Activated T-cell treated with anti-CD3 and anti-CD28 coated beads, Interleukin-2, amount 50 U/mL, for 72 hours (primary cell): Measurements from ENCODE around the gene DNASE1L2. TPM values are rescaled to one million over a fixed set of nuclear protein-coding genes. Genes with fewer than 3 reads are reported as not detected.

Source experiments
- ATAC-seq, 2 donors: fragments of 150-1000 bp; cut with Tn5 transposase; replicated peaks in 1 of 2; 2 replicates each; pipeline ENCODE4 v1.10.0; 2021; ENCODE audit warnings: moderate library complexity in 2 of 2, mild to moderate bottlenecking in 1 of 2
- DNase-seq, 2 donors: peaks; one replicate each; pipeline ENCODE4 v3.0.0; 2021 to 2022; ENCODE audit warnings: mixed read lengths in 1 of 2
- H3K27ac Mint-ChIP-seq: one replicate; pipeline ENCODE4 v1.8.0; 2022; ENCODE audit warnings: mild to moderate bottlenecking, moderate library complexity, mixed read lengths
- H3K27me3 Mint-ChIP-seq: one replicate; pipeline ENCODE4 v1.8.0; 2022; ENCODE audit warnings: low read depth, mixed read lengths
- H3K36me3 Mint-ChIP-seq, 2 donors: one replicate each; pipeline ENCODE4 v1.8.0; 2022; ENCODE audit warnings: mixed read lengths in 2 of 2, mild to moderate bottlenecking in 1 of 2; ENCODE audit not compliant: insufficient read depth in 2 of 2
- H3K4me1 Mint-ChIP-seq: one replicate; pipeline ENCODE4 v1.8.0; 2022; ENCODE audit warnings: low read depth, mixed read lengths
- H3K4me3 Mint-ChIP-seq, 2 donors: one replicate each; pipeline ENCODE4 v1.8.0; 2022; ENCODE audit warnings: mild to moderate bottlenecking in 2 of 2, mixed read lengths in 2 of 2, moderate library complexity in 2 of 2
- H3K9me3 Mint-ChIP-seq, 2 donors: one replicate each; pipeline ENCODE4 v1.8.0; 2022; ENCODE audit warnings: mixed read lengths in 2 of 2
- total RNA-seq, 2 donors: library from RNA; stranded (reverse); gene quantifications; one replicate each; pipeline ENCODE4 v1.2.3, GENCODE V29; 2022

The DNASE1L2 gene, protein sequence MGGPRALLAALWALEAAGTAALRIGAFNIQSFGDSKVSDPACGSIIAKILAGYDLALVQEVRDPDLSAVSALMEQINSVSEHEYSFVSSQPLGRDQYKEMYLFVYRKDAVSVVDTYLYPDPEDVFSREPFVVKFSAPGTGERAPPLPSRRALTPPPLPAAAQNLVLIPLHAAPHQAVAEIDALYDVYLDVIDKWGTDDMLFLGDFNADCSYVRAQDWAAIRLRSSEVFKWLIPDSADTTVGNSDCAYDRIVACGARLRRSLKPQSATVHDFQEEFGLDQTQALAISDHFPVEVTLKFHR
- total RNA-seq, result 1 to 10 TPM; 1.1 TPM

DNA sequence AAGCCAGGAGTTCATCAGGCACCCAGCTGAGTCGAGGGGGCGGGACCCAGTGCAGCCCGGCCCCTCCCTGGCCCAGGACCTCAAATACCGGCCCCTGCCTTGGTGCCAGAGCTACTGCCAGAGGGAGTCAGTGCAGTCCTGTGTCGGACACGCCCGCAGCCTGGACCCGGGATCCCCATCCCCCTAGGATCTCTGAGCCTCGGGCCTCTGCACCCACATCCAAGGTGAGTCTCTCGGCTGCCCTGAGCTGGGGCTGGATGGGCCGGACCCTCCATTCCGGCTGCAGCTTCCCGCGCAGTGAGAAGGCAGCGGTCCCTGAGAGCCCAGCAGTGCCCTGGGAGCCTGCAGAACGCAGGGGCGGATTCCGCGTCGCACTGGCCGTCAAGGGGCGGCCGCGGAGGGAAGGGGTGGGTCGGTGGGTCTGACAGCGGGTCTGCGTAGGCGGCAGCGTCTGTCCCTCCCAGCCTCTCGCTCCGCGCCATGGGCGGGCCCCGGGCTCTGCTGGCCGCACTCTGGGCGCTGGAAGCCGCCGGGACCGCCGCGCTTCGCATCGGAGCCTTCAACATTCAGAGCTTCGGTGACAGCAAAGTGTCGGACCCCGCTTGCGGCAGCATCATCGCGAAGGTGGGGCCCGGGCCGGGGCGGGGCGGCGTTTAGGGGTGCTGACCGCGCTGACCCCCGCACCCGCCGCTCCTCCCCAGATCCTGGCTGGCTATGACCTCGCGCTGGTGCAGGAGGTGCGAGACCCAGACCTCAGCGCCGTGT, at the start of gene DNASE1L2:
DNASE1L2 (plus strand) TSS at position 108 of the 765 bp plus-strand sequence; CDS start at position 481, 373 bp downstream.
- no peak for DNase-seq

DNA sequence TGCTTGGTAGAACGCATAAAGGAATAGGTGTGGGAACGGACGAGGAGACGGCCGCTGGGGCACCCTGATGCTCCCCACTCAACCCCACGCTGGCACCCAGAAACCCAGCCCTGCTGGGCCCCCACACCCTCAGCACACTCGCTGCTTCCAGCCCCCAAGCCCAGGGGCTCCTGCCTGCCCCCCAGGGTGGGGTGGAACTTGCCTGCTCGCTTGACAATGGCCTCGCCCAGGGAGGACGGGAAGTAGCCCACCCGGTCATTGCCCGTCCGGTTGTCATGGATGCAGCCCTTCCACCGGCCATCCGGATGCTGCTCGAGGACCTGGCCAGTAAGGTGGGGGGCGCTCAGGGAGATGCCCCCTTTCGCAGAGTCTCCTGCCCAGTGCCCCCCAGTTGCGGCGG, 49.7 kb upstream of the DNASE1L2 start:
- Mint-ChIP-seq H3K36me3 (no peaks in the 10 kb centered on the region), H3K27ac (no peak overlapping the region), H3K9me3 (no peaks in the 10 kb centered on the region), H3K4me3 (no peak overlapping the region), H3K4me1 (no peaks in the 10 kb centered on the region), H3K27me3 (no peaks in the 10 kb centered on the region)
- ATAC-seq, result no peak
- no peak for DNase-seq

More for the DNA sequence above, at the start of gene DNASE1L2:
- no peaks in the 10 kb centered on the region for H3K4me1 Mint-ChIP-seq
- ATAC-seq, result peak in 1 of 2 donors; percentile 5
- H3K9me3 Mint-ChIP-seq, result no peaks in the 10 kb centered on the region
- H3K27ac Mint-ChIP-seq, result no peak within 1 kb of the TSS
- no peaks in the 10 kb centered on the region for H3K27me3 Mint-ChIP-seq
- H3K36me3 Mint-ChIP-seq, result peaks cover 2 to 4% of the 10 kb centered on the region in 2 donors
- H3K4me3 Mint-ChIP-seq, result no peak within 1 kb of the TSS

DNA sequence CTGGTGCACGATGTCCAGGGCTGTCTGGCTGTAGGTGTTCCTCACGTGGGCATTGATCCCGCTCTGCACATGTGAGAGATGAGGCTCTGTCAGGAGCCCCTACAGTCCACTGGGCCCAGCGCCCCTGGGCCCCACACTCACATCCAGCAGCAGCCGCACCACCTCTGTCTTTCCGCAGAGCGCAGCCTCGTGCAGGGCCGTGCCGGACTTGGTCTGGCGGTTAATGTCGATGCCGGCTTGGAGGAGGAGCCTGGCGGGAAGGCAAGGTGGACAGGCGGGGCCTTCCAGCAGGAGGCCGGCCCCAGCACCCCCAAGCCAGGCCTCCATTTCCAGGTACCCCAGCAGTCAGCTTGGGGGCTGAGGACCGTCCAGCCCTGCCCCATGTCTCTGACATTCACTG, 49.0 kb upstream of the DNASE1L2 start:
- Mint-ChIP-seq H3K36me3 (no peaks in the 10 kb centered on the region), H3K4me3 (no peak overlapping the region), H3K9me3 (no peaks in the 10 kb centered on the region), H3K4me1 (no peaks in the 10 kb centered on the region), H3K27me3 (no peaks in the 10 kb centered on the region), H3K27ac (no peak overlapping the region)
- ATAC-seq (no peak), DNase-seq (no peak)

DNA sequence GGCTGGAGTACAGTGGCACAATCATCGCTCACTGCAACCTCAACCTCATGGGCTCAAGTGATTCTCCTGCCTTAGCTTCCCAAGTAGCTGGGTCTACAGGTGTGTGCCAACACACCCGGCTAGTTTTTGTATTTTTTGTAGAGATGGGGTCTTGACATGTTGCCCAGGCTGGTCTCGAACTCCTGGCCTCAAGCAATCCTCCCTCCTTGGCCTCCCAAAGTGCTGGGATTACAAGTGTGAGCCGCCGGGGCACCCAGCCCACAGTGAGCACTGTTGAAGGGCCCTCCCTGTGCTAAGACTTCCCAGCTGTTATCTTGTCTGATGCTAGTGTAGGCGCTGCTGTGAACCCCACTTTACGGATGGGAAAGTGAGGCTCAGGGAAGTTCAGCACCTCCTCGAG, 47.8 kb upstream of the DNASE1L2 start:
- H3K4me3 Mint-ChIP-seq, result no peak overlapping the region

DNA sequence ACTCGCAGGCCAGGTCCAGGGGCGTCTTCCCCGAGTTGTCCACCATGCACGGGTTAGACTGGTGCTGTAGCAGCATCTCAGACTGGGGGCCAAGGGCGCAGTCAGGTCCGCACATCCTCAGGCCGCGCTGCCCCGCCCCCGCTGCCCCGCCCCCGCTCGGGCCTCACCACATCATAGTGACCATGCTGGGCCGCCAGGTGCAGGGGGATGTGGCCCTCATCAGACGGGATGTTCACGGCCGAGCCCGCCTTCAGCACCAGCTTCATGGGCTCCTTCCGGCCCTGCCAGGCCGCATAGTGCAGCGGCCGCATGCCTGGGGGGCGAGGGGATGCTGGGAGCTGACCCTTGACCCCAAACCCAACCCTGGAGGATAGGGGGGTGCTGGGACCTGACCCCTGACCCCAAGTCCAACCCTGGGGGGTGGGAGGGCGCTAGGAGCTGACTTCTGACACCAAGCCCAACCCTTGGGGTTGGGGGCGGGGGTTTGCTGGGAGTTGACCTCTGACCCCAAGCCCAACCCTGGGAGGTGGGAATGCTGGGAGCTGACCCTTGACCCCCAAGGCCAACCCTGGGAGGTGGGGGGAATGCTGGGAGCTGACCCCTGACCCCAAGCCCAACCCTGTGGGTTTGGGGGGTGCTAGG, 46.9 kb upstream of the DNASE1L2 start:
- no peak for DNase-seq
- H3K36me3 Mint-ChIP-seq, result no peaks in the 10 kb centered on the region
- no peak for ATAC-seq
- H3K9me3 Mint-ChIP-seq, result no peaks in the 10 kb centered on the region
- H3K4me3 Mint-ChIP-seq, result no peak overlapping the region
- H3K27ac Mint-ChIP-seq, result no peak overlapping the region
- no peaks in the 10 kb centered on the region for H3K27me3 Mint-ChIP-seq
- no peaks in the 10 kb centered on the region for H3K4me1 Mint-ChIP-seq

More for the DNA sequence above, 47.8 kb upstream of the DNASE1L2 start:
- Mint-ChIP-seq H3K27ac (no peak overlapping the region), H3K4me1 (no peaks in the 10 kb centered on the region), H3K36me3 (no peaks in the 10 kb centered on the region), H3K9me3 (no peaks in the 10 kb centered on the region), H3K27me3 (no peaks in the 10 kb centered on the region)
- ATAC-seq (no peak), DNase-seq (no peak)

DNA sequence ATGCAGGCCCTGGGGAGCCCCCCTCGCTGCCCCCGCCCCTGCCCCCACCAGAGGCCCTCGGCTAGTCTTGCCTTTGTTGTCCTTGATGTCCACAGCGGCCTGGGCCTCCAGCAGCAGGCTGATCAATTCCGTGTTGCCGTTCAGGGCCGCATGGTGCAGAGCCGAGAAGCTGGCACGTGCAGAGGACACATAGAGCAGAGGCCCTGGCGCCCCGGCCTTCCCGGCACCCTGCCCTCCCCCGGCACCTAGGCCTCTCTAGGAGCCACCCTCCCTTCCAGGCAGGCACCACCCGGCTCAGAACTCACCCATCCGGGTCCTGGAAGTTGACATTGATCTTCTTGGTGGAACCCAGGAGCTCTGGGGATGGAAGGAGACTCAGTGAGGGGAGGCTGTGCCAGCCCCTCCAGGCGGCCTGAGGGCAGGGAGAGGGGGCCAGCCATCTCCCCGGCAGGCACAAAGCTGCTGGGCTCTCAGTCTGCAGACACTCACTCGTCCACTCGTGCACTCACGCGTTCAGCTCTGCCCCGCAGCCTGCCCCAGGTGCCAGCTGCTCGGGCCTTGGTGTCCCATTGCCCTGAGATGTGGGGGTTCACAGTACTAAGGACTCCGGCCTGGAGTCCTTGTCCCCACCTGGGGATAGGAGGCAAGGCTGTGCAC, 46.1 kb upstream of the DNASE1L2 start:
- H3K27ac Mint-ChIP-seq, result no peak overlapping the region
- H3K36me3 Mint-ChIP-seq, result no peaks in the 10 kb centered on the region
- H3K9me3 Mint-ChIP-seq, result no peaks in the 10 kb centered on the region
- ATAC-seq (no peak), DNase-seq (no peak)
- peaks cover 5% of the 10 kb centered on the region for H3K4me1 Mint-ChIP-seq
- peaks cover 8% of the 10 kb centered on the region for H3K27me3 Mint-ChIP-seq
- H3K4me3 Mint-ChIP-seq, result no peak overlapping the region

DNA sequence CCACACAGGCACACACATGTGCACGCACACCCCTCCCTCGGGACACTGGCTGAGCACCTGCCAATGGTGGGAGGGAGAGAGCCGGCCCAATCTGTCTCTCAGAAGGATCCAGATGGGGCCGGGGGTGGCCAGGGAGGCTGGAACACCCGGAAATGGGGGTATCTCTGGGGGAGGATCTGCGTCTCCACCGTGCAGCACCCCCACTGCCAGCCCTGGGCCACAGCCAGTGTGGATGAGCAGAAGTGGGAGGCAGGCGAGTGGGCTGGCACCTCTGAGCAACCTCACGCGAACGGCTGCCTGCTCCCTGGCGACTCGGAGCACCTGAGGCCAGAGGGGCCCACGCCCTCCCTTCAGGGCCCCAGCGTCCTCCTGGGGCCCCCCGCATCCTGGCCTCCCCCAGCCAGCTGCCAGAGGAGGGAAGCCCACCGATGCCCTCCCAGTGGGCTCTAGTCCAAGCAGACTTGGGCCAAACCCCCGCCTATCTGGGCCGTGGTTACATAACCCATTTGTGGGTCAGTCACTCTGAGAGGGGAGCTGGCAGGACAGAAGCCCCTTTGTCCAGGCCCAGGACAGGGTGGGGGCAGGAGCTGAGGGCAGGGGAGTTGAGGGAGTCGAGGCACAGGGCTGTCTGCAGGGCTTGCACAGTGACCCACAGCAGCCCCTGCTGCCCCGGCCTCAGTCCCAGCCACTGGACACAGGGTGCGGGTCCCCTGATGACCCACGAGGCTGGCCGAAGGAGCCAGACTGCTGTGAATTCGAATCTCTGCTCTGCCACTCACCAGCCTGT, 45.4 kb upstream of the DNASE1L2 start:
- Mint-ChIP-seq H3K9me3 (no peaks in the 10 kb centered on the region), H3K27me3 (peaks cover 10% of the 10 kb centered on the region), H3K27ac (no peak overlapping the region), H3K4me3 (no peak overlapping the region), H3K36me3 (no peaks in the 10 kb centered on the region), H3K4me1 (peaks cover 6% of the 10 kb centered on the region)
- ATAC-seq, result no peak
- DNase-seq, result no peak

DNA sequence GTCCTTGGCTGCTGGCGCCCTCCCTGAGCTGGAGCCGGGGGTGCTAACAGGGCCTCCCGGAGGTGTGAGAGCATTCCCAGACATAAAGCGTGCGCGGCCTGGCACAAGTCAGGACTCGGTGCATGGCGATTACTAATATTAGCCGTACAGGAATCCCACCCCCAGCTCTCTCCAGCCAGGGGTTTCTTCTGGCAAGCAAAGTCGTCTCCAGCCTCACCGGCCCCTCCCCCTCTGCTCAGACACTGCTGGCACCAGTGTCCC, 44.9 kb upstream of the DNASE1L2 start:
- ATAC-seq, result no peak
- H3K36me3 Mint-ChIP-seq, result no peaks in the 10 kb centered on the region
- H3K4me3 Mint-ChIP-seq, result no peak overlapping the region
- H3K4me1 Mint-ChIP-seq, result peaks cover 6% of the 10 kb centered on the region
- H3K27me3 Mint-ChIP-seq, result peaks cover 10% of the 10 kb centered on the region
- no peak for DNase-seq
- H3K9me3 Mint-ChIP-seq, result no peaks in the 10 kb centered on the region
- H3K27ac Mint-ChIP-seq, result no peak overlapping the region

DNA sequence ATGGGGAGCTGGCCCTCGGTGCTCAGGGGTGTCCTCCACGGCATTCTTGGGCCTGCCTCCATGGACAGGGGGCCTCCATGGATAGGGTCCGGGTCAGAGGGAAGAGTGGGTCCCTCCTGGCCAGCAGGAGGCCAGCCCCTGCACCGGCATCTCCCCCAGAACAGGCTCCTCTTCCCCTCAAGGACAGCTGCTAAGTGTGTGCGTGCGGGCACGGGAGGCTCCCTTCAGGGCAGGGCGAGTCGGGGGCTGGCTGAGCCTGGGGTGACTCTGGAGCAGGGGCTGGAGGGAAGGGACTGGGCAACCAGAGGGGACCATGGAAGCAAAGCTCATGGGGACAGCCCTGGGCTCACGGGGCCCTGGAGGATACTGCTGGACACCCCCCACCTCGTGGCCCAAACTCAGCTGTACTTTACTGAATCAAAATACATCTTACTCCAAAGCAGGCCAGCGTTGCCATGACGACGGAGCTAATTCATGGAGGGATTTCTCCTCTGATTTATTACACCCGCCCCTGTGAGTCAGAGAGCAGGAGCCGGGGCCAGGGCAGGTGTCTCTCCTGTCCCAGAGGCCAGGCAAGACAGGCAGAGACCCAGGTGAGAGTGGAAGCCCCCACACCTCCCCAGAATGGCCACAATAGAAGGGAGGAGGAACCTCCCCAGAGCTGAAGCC, 41.9 kb upstream of the DNASE1L2 start:
- Mint-ChIP-seq H3K36me3 (no peaks in the 10 kb centered on the region), H3K4me3 (no peak overlapping the region), H3K9me3 (no peaks in the 10 kb centered on the region), H3K4me1 (peaks cover 6% of the 10 kb centered on the region), H3K27ac (no peak overlapping the region), H3K27me3 (peaks cover 26% of the 10 kb centered on the region)
- no peak for DNase-seq
- ATAC-seq, result peak; percentile 2 to 3

DNA sequence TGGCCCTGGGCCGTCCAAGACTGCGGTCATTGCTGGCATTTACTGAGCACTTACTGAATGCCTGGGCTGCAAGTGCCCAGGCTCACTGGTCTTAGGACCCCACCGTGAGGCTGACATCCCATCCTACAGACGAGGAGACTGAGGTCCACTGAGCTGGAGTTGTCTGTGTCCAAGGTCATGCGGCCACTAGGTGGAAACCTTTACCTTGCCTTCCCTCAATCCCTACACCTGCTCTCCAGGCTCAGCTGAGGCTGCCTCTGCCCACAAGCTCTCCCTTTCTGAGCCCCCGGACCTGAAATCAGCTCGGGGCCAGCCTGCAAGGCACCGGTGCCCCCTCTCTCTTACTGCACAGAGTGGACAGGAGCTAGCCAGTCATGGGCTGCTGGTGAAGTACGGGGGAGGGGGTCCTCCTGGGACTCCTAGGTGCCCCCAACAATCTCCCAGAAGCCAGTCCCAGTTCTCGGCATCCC, 41.4 kb upstream of the DNASE1L2 start:
- DNase-seq (peak; percentile 56 to 65), ATAC-seq (peak; percentile 72 to 74)
- Mint-ChIP-seq H3K27ac (no peak overlapping the region), H3K36me3 (no peaks in the 10 kb centered on the region), H3K9me3 (no peaks in the 10 kb centered on the region), H3K4me1 (peaks cover 6% of the 10 kb centered on the region), H3K27me3 (peaks cover 26% of the 10 kb centered on the region), H3K4me3 (peak overlapping the region; percentile 23 to 69)

DNA sequence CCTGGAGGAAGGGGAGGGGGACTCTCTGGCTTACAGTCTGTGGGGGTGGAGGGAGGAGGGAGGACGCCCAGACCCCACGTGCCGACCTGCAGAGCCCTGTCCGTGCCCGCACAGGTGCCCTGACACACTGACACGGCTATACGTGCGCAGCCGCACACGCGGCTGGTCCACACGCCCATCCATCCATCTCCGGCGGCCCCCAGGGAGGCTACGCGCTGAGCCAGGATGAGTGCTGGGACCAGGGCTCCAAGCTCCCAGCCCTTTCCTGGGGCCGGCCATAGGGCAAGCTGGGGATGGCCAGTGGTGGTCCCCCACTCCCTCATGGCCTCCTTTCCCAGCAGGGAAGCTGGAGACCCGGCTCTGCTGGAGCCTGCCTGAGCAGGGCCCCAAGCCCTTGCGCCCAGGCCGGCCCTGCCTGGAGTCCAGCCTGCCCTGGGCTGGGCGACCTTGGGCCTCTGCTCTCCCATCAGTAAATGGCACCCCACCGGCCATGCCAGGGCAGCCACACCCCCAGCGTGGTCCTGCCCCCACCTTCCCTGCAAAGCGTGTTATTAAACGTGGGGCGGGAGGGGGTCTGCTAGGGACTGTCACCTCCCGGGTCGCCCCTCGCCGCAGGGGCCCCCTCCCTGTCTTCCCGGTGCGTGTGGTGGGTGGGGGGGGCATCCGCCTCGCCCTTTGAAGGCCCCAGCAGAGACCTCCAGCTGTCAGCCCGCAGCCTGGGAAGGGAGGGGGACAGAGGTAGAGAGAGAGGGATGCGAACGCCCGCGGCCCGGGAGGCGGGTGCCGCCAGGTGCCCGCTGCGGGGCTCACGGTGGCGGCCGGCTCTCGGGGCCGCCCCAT, 40.7 kb upstream of the DNASE1L2 start:
- peak overlapping the region; percentile 23 to 69 for H3K4me3 Mint-ChIP-seq
- ATAC-seq, result peak; percentile 20 to 24

More for the DNA sequence above, 40.7 kb upstream of the DNASE1L2 start:
- Mint-ChIP-seq H3K27ac (no peak overlapping the region), H3K27me3 (peaks cover 26% of the 10 kb centered on the region), H3K36me3 (no peaks in the 10 kb centered on the region), H3K9me3 (no peaks in the 10 kb centered on the region), H3K4me1 (peaks cover 6% of the 10 kb centered on the region)
- DNase-seq, result no peak
